Measurements from ENCODE around the gene ZNF492.
"Not testable (repeated sequence)": the region's sequence is repeated elsewhere in the genome, so short reads cannot be mapped to it uniquely, and the experiment has no call there.

The ZNF492 gene

GRCh38 chr19:22617614-22618320, 16.4 kb upstream of the ZNF492 start:
- FAIRE-seq: no peak

GRCh38 chr19:22619371-22619770, 14.8 kb upstream of the ZNF492 start:
- no peak for FAIRE-seq

GRCh38 chr19:22619932-22620331, 14.2 kb upstream of the ZNF492 start:
- no peak for FAIRE-seq

GRCh38 chr19:22620401-22620800, 13.7 kb upstream of the ZNF492 start:
- FAIRE-seq: no peak

- FAIRE-seq: no peak
Observed at GRCh38 chr19:22620912-22621311, 13.2 kb upstream of the ZNF492 start.

GRCh38 chr19:22622020-22622419, 12.1 kb upstream of the ZNF492 start:
- FAIRE-seq: no peak

- FAIRE-seq: no peak
Observed at GRCh38 chr19:22622901-22623840, 11.0 kb upstream of the ZNF492 start.

- no peak for FAIRE-seq
Observed at GRCh38 chr19:22623841-22624221, 10.3 kb upstream of the ZNF492 start.

GRCh38 chr19:22625266-22626035, 8.7 kb upstream of the ZNF492 start:
- no peak for FAIRE-seq

GRCh38 chr19:22627526-22627925, 6.6 kb upstream of the ZNF492 start:
- FAIRE-seq: no peak

- FAIRE-seq: no peak
Observed at GRCh38 chr19:22628401-22628800, 5.7 kb upstream of the ZNF492 start.

- FAIRE-seq: no peak
Observed at GRCh38 chr19:22634450-22634827, 315 bp downstream of the ZNF492 start.

GRCh38 chr19:22685493-22685892, 51.4 kb downstream of the ZNF492 start:
- FAIRE-seq: not testable (repeated sequence)

GRCh38 chr19:22702661-22703060, 68.5 kb downstream of the ZNF492 start:
- FAIRE-seq: not testable (repeated sequence)

GRCh38 chr19:22703096-22703495, 69.0 kb downstream of the ZNF492 start:
- FAIRE-seq: not testable (repeated sequence)

GRCh38 chr19:22708983-22709382, 74.9 kb downstream of the ZNF492 start:
- no peak for FAIRE-seq

Measured in islet of Langerhans (tissue), 1 donor.